HG03439 (cell line): ENCODE results near the gene KRT33B.
"Not testable (repeated sequence)": the region's sequence is repeated elsewhere in the genome, so short reads cannot be mapped to it uniquely, and the experiment has no call there.

Source experiments
- ATAC-seq: cut with Tn5 transposase; IDR thresholded peaks from one replicate; pipeline ENCODE4 v1.9.1; 2021; ENCODE audit warnings: mild to moderate bottlenecking, moderate library complexity; ENCODE audit not compliant: unreplicated experiment

Gene KRT33B

GRCh38 chr17:41394254-41394996, 24.8 kb upstream of the KRT33B start:
- no peak for ATAC-seq

- ATAC-seq = no peak
Measured at GRCh38 chr17:41393826-41394225, 24.2 kb upstream of the KRT33B start.

- no peak for ATAC-seq
Measured at GRCh38 chr17:41393294-41393693, 23.7 kb upstream of the KRT33B start.

- no peak for ATAC-seq
Measured at GRCh38 chr17:41392278-41392677, 22.7 kb upstream of the KRT33B start.

GRCh38 chr17:41391535-41391934, 21.9 kb upstream of the KRT33B start:
- ATAC-seq = no peak

GRCh38 chr17:41390411-41390938, 20.9 kb upstream of the KRT33B start:
- ATAC-seq = no peak

- ATAC-seq = no peak
Measured at GRCh38 chr17:41387670-41388069, 18.1 kb upstream of the KRT33B start.

- no peak for ATAC-seq
Measured at GRCh38 chr17:41386227-41386626, 16.6 kb upstream of the KRT33B start.

- no peak for ATAC-seq
Measured at GRCh38 chr17:41383690-41384089, 14.1 kb upstream of the KRT33B start.

- no peak for ATAC-seq
Measured at GRCh38 chr17:41382394-41382793, 12.8 kb upstream of the KRT33B start.

- ATAC-seq = not testable (repeated sequence)
Measured at GRCh38 chr17:41381943-41382342, 12.3 kb upstream of the KRT33B start, which contains the start of gene KRT34. Gene KRT34 (minus strand): TSS chr17:41382306. CDS start chr17:41382246, 60 bp downstream.

GRCh38 chr17:41380091-41380490, 10.5 kb upstream of the KRT33B start:
- ATAC-seq = not testable (repeated sequence)

GRCh38 chr17:41377546-41377945, 7.9 kb upstream of the KRT33B start:
- ATAC-seq = no peak

GRCh38 chr17:41369023-41369422, 590 bp downstream of the KRT33B start:
- no peak for ATAC-seq

GRCh38 chr17:41367426-41368075, 2.1 kb downstream of the KRT33B start:
- ATAC-seq = no peak

GRCh38 chr17:41366070-41366469, 3.5 kb downstream of the KRT33B start:
- no peak for ATAC-seq

GRCh38 chr17:41363881-41364280, 5.7 kb downstream of the KRT33B start:
- no peak for ATAC-seq

GRCh38 chr17:41360296-41360995, 9.2 kb downstream of the KRT33B start:
- ATAC-seq = no peak

GRCh38 chr17:41354536-41354935, 15.1 kb downstream of the KRT33B start:
- no peak for ATAC-seq

- no peak for ATAC-seq
Measured at GRCh38 chr17:41352597-41353366, 16.8 kb downstream of the KRT33B start.

- no peak for ATAC-seq
Measured at GRCh38 chr17:41351177-41351576, 18.4 kb downstream of the KRT33B start.
